Central memory CD8-positive, alpha-beta T cell (primary cell): ENCODE data around the gene TMEM161A.
A peak's percentile ranks its signal among the peaks of the same experiment; 100 is the strongest.
"Not testable (repeated sequence)": the region's sequence is repeated elsewhere in the genome, so short reads cannot be mapped to it uniquely, and the experiment has no call there.

Experiments
- ATAC-seq: fragments of 150-1000 bp; cut with Tn5 transposase; replicated peaks from 2 replicates; pipeline ENCODE4 v1.10.0; 2022; ENCODE audit warnings: mild to moderate bottlenecking, moderate FRiP score, moderate number of reproducible peaks; ENCODE audit not compliant: poor library complexity, severe bottlenecking; ENCODE audit errors: extremely low read depth
- DNase-seq, 2 donors: peaks; one replicate each; pipeline ENCODE4 v3.0.0; 2021; ENCODE audit warnings: low spot score in 2 of 2
- H3K27ac Mint-ChIP-seq: one replicate; pipeline ENCODE4 v1.8.0; 2022; ENCODE audit warnings: low read depth, mild to moderate bottlenecking, moderate library complexity, mixed read lengths
- H3K27me3 Mint-ChIP-seq: one replicate; pipeline ENCODE4 v1.8.0; 2022; ENCODE audit warnings: mixed read lengths
- H3K36me3 Mint-ChIP-seq: one replicate; pipeline ENCODE4 v1.8.0; 2022; ENCODE audit warnings: mild to moderate bottlenecking, moderate library complexity, mixed read lengths; ENCODE audit not compliant: insufficient read depth
- H3K4me1 Mint-ChIP-seq: one replicate; pipeline ENCODE4 v1.8.0; 2022; ENCODE audit warnings: mixed read lengths
- H3K4me3 Mint-ChIP-seq: one replicate; pipeline ENCODE4 v1.8.0; 2022; ENCODE audit warnings: mild to moderate bottlenecking, moderate library complexity, mixed read lengths
- H3K9me3 Mint-ChIP-seq: one replicate; pipeline ENCODE4 v1.8.0; 2022; ENCODE audit warnings: mixed read lengths

TMEM161A gene

GRCh38 chr19:19148504-19148903, 10.2 kb upstream of the TMEM161A start:
- not testable (repeated sequence) for H3K9me3 Mint-ChIP-seq, H3K27ac Mint-ChIP-seq, ATAC-seq, H3K27me3 Mint-ChIP-seq, DNase-seq, H3K4me1 Mint-ChIP-seq, H3K4me3 Mint-ChIP-seq
- H3K36me3 Mint-ChIP-seq, result peaks cover 15% of the 10 kb centered on the region

DNA sequence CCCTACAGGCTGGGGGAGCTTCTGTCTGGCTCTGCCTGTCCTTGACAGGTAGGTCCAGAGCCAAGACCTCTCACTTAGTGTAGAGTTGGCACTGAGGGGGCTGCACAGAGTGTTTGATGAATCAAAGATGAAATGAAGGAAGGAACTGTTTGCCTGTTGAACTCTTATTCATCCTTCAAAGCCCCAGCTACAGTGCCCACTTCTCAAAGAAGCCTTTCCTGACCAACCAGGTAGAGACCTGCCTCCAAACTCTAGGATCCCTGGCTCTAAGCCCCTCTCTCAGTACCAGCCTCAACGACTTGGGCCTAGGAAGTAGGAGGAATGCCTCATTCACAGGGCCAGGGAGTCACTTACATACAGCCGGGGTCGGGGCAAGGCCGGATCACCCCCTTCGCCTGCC, 9.1 kb upstream of the TMEM161A start:
- no peak for DNase-seq
- Mint-ChIP-seq H3K27ac (no peak overlapping the region), H3K4me1 (no peaks in the 10 kb centered on the region), H3K27me3 (no peaks in the 10 kb centered on the region), H3K9me3 (no peaks in the 10 kb centered on the region), H3K36me3 (peaks cover 15% of the 10 kb centered on the region), H3K4me3 (no peak overlapping the region)
- ATAC-seq, result no peak

DNA sequence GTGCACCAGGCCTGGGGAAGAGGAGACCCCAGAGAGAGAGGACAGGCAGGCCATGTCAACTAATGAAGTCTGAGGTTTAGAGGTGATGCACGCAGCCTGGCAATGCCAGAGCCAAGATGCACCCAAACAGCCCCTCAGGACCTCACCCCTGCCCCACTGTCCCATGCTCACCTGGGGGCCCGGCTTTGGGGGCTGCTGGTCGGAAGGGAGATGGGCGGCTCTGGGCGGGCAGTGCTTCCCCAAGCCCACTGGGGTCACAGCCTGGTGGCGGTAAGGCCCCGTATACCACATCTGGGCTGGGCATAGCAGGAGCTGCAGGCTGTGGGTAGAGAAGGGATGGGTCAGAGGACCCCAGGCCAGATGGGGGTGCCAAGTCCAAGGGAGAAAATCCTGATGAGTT, 8.6 kb upstream of the TMEM161A start:
- no peak overlapping the region for H3K27ac Mint-ChIP-seq
- ATAC-seq (no peak), DNase-seq (no peak)
- no peaks in the 10 kb centered on the region for H3K27me3 Mint-ChIP-seq
- peaks cover 15% of the 10 kb centered on the region for H3K36me3 Mint-ChIP-seq
- no peaks in the 10 kb centered on the region for H3K4me1 Mint-ChIP-seq
- H3K9me3 Mint-ChIP-seq, result no peaks in the 10 kb centered on the region
- no peak overlapping the region for H3K4me3 Mint-ChIP-seq

DNA sequence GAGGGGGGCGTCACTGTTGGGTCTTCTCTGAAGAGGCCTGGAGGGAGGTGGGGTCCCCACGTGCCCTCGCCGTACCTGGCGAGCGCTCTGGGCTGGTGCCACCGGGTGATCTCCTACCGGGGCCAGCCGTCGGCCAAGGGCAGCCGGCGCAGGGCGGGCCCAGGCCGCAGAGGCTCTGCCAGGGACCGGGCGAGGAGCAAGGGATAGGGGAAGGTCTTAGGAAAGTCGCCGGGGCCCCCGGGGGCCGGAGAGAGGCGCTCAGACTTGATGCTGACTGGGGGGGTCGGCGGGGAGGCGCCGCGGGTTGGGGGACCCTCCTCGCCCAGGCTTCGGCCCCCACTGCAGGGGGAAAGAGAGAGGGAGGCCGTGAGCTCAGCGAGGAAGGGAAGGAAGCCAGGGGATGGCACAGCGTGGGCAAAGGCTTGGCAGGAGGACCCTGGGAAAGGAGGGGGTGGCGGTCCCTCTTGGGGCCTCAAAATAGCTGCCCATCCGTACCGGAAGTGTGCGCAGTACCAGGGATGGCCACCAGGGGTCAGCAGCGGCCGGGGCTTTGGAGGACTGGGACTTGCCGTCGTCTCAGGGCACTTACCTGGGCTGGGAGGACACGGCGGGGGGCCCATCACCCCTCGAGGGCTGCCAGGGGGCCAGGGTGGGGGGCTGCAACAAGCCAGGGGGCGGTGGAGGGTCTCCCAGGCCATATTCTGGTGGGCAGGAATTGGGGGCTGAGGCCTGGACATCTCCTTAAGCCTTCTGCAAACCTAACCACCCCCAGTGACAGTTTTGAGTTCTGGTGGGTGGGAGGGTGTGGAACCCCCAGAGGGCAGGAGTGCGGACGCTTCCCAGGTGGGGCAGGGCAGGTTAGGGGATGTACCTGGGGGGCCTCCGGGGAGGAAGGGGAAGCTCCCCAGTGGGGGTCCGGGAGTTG, 7.7 kb upstream of the TMEM161A start:
- DNase-seq (peak; percentile 76 to 93), ATAC-seq (no peak)
- Mint-ChIP-seq H3K27ac (peak overlapping the region; percentile 65), H3K36me3 (peaks cover 15% of the 10 kb centered on the region), H3K27me3 (no peaks in the 10 kb centered on the region), H3K4me3 (no peak overlapping the region), H3K4me1 (no peaks in the 10 kb centered on the region), H3K9me3 (no peaks in the 10 kb centered on the region)

DNA sequence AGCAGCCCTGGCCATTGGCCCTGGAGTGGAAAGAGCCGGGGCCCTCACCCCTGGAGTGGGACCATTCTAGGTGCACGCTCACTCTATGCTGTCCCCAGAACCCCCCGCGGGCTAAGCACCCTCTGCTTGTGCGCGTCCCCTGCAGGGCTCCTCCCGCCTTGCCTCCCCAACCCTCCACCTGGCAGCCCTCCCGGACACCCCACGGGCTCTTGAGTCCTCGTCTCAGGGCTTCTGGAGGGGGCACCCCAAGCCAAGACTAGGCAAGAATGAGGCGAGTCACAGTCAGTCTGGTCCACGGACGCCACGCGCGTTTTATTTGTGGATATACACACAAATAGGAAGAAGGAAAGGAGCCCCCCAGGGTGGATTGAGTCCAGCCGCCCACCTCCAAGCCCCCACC, 7.0 kb upstream of the TMEM161A start:
- Mint-ChIP-seq H3K27ac (peak overlapping the region; percentile 65), H3K36me3 (peaks cover 15% of the 10 kb centered on the region), H3K4me1 (no peaks in the 10 kb centered on the region), H3K4me3 (no peak overlapping the region), H3K9me3 (no peaks in the 10 kb centered on the region), H3K27me3 (no peaks in the 10 kb centered on the region)
- no peak for DNase-seq
- no peak for ATAC-seq

GRCh38 chr19:19142347-19142746, 4.1 kb upstream of the TMEM161A start:
- Mint-ChIP-seq H3K27me3 (no peaks in the 10 kb centered on the region), H3K4me1 (peaks cover 25% of the 10 kb centered on the region), H3K36me3 (peaks cover 18% of the 10 kb centered on the region), H3K27ac (no peak overlapping the region), H3K9me3 (no peaks in the 10 kb centered on the region), H3K4me3 (no peak overlapping the region)
- ATAC-seq (no peak), DNase-seq (no peak)

DNA sequence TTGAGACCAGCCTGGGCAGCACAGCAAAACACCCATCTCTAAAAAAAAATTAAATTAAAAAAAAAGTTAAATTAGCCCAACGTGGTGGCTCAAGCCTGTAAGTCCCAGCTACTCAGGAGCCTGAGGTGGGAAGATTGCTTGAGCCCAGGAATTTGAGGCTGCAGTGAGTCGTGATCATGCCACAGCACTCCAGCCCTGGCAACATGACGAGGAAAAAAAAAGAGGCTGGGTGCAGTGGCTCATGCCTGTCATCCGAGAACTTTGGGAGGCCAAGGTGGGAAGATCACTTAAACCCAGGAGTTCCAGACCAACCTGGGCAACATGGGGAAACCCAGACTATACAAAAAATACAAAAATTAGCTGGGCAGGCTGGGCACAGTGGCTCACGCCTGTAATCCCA, 2.2 kb upstream of the TMEM161A start:
- Mint-ChIP-seq H3K9me3 (no peaks in the 10 kb centered on the region), H3K4me1 (peaks cover 32% of the 10 kb centered on the region), H3K36me3 (peaks cover 13% of the 10 kb centered on the region), H3K27ac (no peak overlapping the region), H3K27me3 (no peaks in the 10 kb centered on the region), H3K4me3 (no peak overlapping the region)
- ATAC-seq (no peak), DNase-seq (no peak)

GRCh38 chr19:19139876-19140229, 1.6 kb upstream of the TMEM161A start:
- Mint-ChIP-seq H3K36me3 (peaks cover 12% of the 10 kb centered on the region), H3K27ac (peak overlapping the region; percentile 29), H3K9me3 (no peaks in the 10 kb centered on the region), H3K4me1 (peaks cover 37% of the 10 kb centered on the region), H3K27me3 (no peaks in the 10 kb centered on the region), H3K4me3 (no peak overlapping the region)
- DNase-seq, result no peak
- ATAC-seq, result no peak

GRCh38 chr19:19137556-19138108, 646 bp downstream of the TMEM161A start:
- DNase-seq, result no peak
- Mint-ChIP-seq H3K4me1 (peaks cover 40% of the 10 kb centered on the region), H3K9me3 (no peaks in the 10 kb centered on the region), H3K27me3 (no peaks in the 10 kb centered on the region), H3K27ac (peak overlapping the region; percentile 94), H3K36me3 (peaks cover 15% of the 10 kb centered on the region), H3K4me3 (peak overlapping the region; percentile 90)
- ATAC-seq, result no peak

DNA sequence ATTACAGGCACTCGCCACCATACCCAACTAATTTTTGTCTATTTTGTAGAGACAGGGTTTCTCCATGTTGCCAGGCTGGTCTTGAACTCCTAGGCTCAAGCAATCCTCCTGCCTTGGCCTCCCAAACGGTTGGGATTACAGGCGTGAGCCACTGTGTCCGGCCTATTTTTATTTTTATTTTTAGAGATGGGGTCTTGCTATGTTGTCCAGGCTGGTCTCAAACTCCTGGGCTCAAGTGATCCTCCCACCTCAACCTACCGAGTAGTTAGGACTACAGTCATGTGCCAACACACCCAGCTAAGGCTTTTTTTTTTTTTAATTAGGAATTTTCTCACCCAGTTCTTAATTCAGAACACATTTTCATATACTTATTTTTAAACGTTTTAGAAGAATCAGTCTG, 2.6 kb downstream of the TMEM161A start:
- not testable (repeated sequence) for H3K4me3 Mint-ChIP-seq

GRCh38 chr19:19134687-19135158, 3.6 kb downstream of the TMEM161A start:
- Mint-ChIP-seq H3K4me3 (no peak overlapping the region), H3K27ac (no peak overlapping the region), H3K27me3 (no peaks in the 10 kb centered on the region), H3K36me3 (peaks cover 15% of the 10 kb centered on the region), H3K4me1 (peaks cover 37% of the 10 kb centered on the region), H3K9me3 (no peaks in the 10 kb centered on the region)
- DNase-seq, result no peak
- no peak for ATAC-seq

More for the DNA sequence above, 2.6 kb downstream of the TMEM161A start:
- H3K27me3 Mint-ChIP-seq, ATAC-seq, H3K9me3 Mint-ChIP-seq, H3K27ac Mint-ChIP-seq, DNase-seq: not testable (repeated sequence)
- H3K36me3 Mint-ChIP-seq, result peaks cover 15% of the 10 kb centered on the region
- peaks cover 40% of the 10 kb centered on the region for H3K4me1 Mint-ChIP-seq

GRCh38 chr19:19133985-19134384, 4.3 kb downstream of the TMEM161A start:
- no peak for DNase-seq
- no peaks in the 10 kb centered on the region for H3K27me3 Mint-ChIP-seq
- ATAC-seq, result no peak
- no peaks in the 10 kb centered on the region for H3K9me3 Mint-ChIP-seq
- H3K4me3 Mint-ChIP-seq, result no peak overlapping the region
- peaks cover 13% of the 10 kb centered on the region for H3K36me3 Mint-ChIP-seq
- H3K27ac Mint-ChIP-seq, result no peak overlapping the region
- peaks cover 30% of the 10 kb centered on the region for H3K4me1 Mint-ChIP-seq

DNA sequence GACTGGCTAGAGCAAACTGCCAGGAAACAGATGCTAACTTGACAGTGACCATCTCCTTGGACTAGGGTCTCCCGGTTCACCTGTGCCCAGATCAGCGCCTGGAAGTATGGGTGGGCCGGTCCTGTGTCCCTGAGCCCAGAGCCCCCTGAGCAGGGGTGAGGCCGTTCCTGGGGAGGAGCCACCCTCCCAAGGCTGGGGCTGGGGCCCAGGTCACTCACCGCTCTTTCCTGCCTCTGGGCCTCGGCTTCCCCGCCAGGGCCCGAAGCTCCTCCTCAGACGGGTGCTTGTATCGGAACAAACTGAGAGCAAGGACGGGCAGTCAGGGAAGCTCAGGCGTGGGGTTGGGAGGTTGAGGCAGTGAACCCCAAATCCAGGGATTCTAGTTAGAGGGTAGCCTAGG, 5.4 kb downstream of the TMEM161A start:
- H3K27ac Mint-ChIP-seq, result no peak overlapping the region
- peaks cover 20% of the 10 kb centered on the region for H3K4me1 Mint-ChIP-seq
- no peak overlapping the region for H3K4me3 Mint-ChIP-seq
- ATAC-seq (no peak), DNase-seq (no peak)
- peaks cover 4% of the 10 kb centered on the region for H3K36me3 Mint-ChIP-seq
- H3K27me3 Mint-ChIP-seq, result no peaks in the 10 kb centered on the region
- no peaks in the 10 kb centered on the region for H3K9me3 Mint-ChIP-seq
